HAP-1 (cell line): ENCODE results near the gene NDUFC1.
"Not testable (repeated sequence)": the region's sequence is repeated elsewhere in the genome, so short reads cannot be mapped to it uniquely, and the experiment has no call there.

ENCODE experiments used
- DNase-seq, 2 experiments: peaks; one replicate each; pipeline ENCODE4 v3.0.0-alpha.2; 2016 to 2020; ENCODE audit warnings: low spot score in 2 of 2
- H3K27me3 ChIP-seq: fragments of 250-450 bp; sonication (Bioruptor Pico); 2 replicates; pipeline ENCODE4 v1.5.1; 2020; ENCODE audit warnings: low read depth, mild to moderate bottlenecking, moderate library complexity
- H3K36me3 ChIP-seq: fragments of 250-450 bp; sonication (Bioruptor Pico); replicated peaks from 2 replicates; pipeline ENCODE4 v1.5.1; 2020; ENCODE audit warnings: mild to moderate bottlenecking
- H3K4me1 ChIP-seq: fragments of 250-450 bp; sonication (Bioruptor Pico); 2 replicates; pipeline ENCODE4 v1.5.1; 2020; ENCODE audit warnings: mild to moderate bottlenecking
- H3K4me3 ChIP-seq: fragments of 250-450 bp; sonication (Bioruptor Pico); 2 replicates; pipeline ENCODE4 v1.5.1; 2020; ENCODE audit warnings: mild to moderate bottlenecking, moderate library complexity
- H3K9me3 ChIP-seq: fragments of 250-450 bp; sonication (Bioruptor Pico); 2 replicates; pipeline ENCODE4 v1.5.1; 2020; ENCODE audit warnings: mild to moderate bottlenecking, moderate library complexity
- in situ Hi-C: fragments of 300-500 bp; cut with MboI; formaldehyde crosslinking; loops from 3 replicates; pipeline ENCODE4 v1.14.3; 2020; ENCODE audit warnings: low sequenced_read_pairs, inconsistent platforms, mixed read lengths

NDUFC1 gene

DNA sequence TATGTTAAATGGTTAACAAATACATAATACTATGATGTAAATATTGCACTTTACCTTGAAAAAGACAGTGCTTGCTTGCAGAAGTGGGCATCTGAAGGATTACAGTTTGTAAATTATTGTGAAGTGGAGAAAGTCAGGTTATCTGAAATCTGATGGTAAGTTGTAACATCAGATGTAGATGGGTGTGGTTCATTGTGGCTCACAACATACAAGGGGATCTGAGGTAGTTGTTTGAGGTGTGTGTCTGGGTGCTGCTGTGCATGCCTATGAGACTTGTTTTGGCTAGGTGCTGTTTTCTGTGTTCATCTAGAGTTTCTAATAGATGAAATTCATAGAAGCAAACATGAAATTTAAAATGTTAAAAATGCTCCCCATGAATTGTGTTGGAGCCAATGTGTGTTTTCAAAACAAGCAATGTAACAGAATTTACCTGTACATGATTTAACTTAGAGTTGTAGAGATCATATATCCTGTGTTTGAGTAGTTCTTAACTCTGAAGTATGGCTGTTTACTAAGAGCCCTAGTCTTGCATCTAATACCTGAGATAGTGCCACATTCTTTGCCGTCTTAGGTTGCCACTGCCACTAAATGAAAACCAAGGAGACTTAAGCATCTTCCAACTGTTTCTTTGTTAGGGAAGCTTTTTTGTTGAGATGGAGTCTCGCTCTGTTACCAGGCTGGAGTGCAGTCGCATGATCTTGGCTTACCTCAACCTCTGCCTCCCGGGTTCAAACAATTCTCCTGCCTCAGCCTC is 11.9 kb upstream of the NDUFC1 start:
- peaks cover 27% of the 10 kb centered on the region for H3K4me1 ChIP-seq
- in situ Hi-C loops, result no loop called here
- H3K9me3 ChIP-seq, result 0 out of 2 replicates have a peak, but pooled peaks cover 3% of the 10 kb centered on the region
- H3K27me3 ChIP-seq, result no peaks in the 10 kb centered on the region
- H3K4me3 ChIP-seq, result no peak overlapping the region
- DNase-seq, result no peak
- no peaks in the 10 kb centered on the region; the same call in 1 of the 2 replicates for H3K36me3 ChIP-seq

DNA sequence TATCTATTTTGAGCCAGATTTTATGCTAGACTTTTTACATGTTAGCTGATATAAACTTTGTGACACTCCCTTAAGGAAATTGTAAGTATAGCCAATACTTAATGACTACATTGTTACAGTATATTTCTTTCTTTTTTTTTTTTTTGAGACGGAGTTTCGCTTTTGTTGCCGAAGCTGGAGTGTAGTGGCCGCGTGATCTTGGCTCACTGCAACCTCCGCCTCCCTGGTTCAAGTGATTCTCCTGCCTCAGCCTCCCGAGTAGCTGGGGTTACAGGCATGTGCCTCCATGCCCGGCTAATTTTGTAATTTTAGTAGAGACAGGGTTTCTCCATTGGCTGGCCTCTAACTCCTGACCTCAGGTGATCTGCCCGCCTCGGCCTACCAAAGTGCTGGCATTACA is 11.1 kb upstream of the NDUFC1 start:
- H3K36me3 ChIP-seq, H3K9me3 ChIP-seq, DNase-seq, H3K27me3 ChIP-seq, H3K4me3 ChIP-seq, in situ Hi-C loops: not testable (repeated sequence)
- H3K4me1 ChIP-seq, result peaks cover 27% of the 10 kb centered on the region

DNA sequence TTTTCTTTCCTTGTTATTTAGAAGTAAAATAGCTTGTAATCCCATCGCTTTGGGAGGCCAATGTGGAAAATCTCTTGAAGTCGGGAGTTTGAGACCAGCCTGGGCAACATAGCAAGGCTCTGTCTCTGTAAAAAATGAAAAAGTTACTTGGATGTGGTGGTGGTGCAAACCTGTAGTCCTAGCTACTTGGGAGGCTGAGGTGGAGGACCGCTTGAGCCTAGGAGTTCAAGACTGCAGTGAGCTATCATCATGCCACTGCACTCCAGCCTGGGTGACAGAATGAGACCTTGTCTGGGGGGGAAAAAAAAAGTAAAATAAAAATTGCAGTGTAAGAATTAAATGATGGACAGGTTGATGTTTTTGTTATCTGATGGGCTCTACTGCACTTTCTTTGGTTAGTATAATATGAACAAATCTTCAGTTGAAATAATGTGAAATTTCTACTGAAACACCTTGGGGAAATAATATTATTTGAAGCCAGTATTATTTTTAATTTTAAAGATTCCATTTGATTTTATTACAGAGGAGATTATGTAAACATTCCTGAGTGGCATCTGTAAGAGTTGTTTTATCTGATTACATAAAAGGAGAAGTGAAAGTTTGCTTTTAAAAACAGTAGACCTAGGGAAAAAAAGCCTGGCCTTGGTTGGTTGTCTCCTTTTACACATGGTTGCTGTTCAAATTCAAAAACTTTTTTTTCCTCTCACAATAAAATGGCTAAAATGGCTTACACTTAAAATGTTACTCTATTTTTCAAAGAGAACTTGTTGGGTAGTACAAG is 10.5 kb upstream of the NDUFC1 start:
- in situ Hi-C loops, result no loop called here
- Histone ChIP-seq H3K4me3 (no peak overlapping the region), H3K9me3 (0 out of 2 replicates have a peak, but pooled peaks cover 3% of the 10 kb centered on the region), H3K4me1 (peaks cover 22% of the 10 kb centered on the region), H3K27me3 (no peaks in the 10 kb centered on the region), H3K36me3 (peaks cover 9% of the 10 kb centered on the region)
- DNase-seq, result no peak

DNA sequence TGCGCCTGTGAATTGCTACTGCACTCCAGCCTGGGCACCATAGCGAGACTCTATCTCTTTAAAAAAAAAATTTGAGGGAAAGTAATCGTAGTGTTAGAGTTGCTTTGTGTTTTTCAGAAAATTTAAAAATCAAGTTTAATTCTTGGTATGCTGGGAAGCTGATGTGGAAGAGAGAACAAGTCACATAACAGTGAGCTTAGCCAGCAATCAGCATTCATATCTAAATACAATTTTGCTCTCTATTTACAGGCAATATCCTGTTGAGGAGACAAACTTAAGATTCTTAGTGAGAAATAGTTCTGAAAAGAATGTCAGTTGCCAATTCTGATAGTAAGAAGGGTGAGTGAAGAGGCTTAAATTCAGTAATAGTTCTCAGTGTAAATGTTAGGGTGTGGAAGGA is 9.6 kb upstream of the NDUFC1 start:
- Histone ChIP-seq H3K9me3 (0 out of 2 replicates have a peak, but pooled peaks cover 2% of the 10 kb centered on the region), H3K4me1 (peaks cover 18% of the 10 kb centered on the region), H3K36me3 (peaks cover 18% of the 10 kb centered on the region), H3K27me3 (no peaks in the 10 kb centered on the region), H3K4me3 (no peak overlapping the region)
- in situ Hi-C loops, result no loop called here
- DNase-seq, result no peak

DNA sequence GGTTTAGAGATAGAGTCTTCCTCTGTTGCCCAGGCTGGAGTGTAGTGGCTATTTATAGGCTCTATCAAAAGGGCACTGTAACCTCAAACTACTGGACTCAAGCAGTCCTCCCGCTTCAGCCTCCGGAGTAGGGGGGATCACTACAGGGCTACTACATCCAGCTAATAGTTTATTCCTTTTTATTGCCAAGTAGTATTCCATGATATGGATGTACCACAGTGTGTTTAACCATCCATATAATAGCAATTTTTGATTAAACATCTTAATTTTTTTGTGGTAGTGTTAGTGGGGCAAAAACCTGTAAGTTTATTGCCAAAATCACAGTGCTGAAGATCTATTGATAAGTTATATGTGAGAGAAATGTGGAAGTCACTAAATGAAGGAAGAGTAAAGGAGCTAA is 2.6 kb upstream of the NDUFC1 start:
- Histone ChIP-seq H3K9me3 (no peaks in the 10 kb centered on the region), H3K4me3 (no peak overlapping the region), H3K27me3 (no peaks in the 10 kb centered on the region), H3K36me3 (peaks cover 59% of the 10 kb centered on the region), H3K4me1 (peaks cover 13% of the 10 kb centered on the region; the same call in 1 of the 2 replicates)
- DNase-seq, result no peak
- in situ Hi-C loops, result no loop called here

DNA sequence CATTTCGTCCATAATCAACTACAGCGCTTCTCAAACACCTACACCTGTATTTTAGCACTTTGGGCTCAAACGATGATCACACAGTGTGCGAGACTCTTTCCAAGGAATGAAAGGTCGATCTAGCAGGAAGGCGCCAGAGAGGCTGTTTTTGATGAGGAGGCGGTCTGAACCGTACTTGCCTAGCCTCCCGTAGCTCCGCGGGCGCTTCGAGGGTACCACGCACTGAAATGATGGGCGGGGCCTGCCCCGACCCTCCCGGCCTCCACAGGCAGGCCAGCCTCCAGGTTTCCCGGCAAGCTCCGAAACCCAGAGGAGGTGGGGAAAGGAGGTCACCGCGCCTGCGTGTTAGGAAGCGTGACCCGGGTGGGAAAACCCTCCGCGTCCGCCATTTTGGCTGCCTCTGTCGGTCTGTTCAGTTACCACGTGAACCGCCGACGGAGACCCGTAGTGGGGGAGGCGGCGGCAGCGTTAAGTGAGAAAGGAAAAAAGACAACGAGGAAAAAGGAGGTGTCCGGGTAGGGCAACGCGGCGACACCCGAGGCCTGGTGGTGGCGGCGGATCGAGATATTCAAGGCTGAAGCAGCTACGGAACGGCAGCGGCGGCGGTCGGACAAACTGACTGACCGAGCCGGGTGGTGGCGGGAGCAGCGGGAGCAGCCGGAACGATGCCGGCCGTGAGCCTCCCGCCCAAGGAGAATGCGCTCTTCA is 1.0 kb downstream of the NDUFC1 start, which contains the start of gene NAA15:
Gene NAA15, plus strand, starts transcription at position 393 of the 708 bp plus-strand sequence. Its CDS starts 273 bp downstream, at position 666.
- peak; percentile 99 for DNase-seq

DNA sequence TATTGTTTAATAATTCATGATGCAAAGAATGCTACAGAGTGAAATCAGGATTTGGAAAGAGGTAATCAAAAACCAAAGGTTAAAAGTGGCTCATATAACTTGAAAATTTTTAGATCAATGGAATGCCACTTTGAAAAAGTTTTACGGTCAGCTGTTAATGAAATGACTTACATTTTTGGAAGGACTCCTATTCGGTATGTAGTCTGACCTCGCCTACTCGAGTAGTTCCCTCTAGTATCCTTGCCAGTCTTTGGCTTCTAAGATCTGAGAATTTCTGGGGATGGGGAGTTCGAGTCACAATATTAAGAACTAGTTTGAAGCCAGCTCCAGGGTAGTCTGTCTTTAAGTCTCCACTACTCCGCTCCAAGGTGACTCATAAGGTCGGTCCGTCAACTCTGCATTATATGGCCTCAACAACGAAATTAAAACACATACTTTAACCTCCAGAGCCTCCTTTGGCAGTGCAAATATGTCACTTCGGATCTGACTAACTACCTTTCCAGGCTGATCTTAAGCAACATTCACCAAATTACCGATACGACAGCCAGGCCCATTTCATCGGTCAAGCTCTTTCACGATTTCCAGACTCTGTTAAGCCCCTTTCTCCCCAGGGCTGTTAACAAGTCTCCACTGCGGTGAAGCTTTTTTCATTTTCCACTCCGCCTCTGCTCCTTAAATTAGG is 1.7 kb downstream of the NDUFC1 start:
- Histone ChIP-seq H3K36me3 (peaks cover 32% of the 10 kb centered on the region), H3K27me3 (no peaks in the 10 kb centered on the region), H3K4me1 (peaks cover 33% of the 10 kb centered on the region), H3K9me3 (no peaks in the 10 kb centered on the region), H3K4me3 (peak overlapping the region; percentile 92)
- in situ Hi-C loops, result no loop called here
- no peak for DNase-seq

More for the DNA sequence above, 1.0 kb downstream of the NDUFC1 start, which contains the start of gene NAA15:
- H3K9me3 ChIP-seq, result no peaks in the 10 kb centered on the region
- in situ Hi-C loops, result no loop called here
- peak within 1 kb of the TSS; percentile 92 for H3K4me3 ChIP-seq
- peaks cover 37% of the 10 kb centered on the region for H3K36me3 ChIP-seq
- no peaks in the 10 kb centered on the region for H3K27me3 ChIP-seq
- H3K4me1 ChIP-seq, result peaks cover 28% of the 10 kb centered on the region

DNA sequence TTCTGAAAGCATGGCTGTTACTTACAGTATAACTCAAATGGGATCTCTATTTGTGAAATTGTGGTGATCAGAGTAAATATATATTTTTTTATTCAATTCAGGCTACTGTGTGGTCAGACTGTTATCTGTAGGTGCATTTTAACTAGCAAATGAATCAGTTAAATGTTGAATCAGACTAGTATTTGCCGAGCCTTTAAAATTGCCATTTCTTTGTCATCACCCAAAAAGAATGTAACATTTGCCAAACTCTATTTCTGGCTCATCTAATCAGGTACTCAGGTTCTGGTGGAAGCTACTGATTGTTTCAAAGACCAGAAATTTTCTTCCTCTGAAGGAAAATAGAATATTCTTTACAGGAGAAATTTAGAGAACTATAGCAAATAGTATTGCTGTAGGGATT is 2.7 kb downstream of the NDUFC1 start:
- Histone ChIP-seq H3K36me3 (peaks cover 31% of the 10 kb centered on the region), H3K9me3 (no peaks in the 10 kb centered on the region), H3K4me3 (peak overlapping the region; percentile 92), H3K4me1 (peaks cover 33% of the 10 kb centered on the region), H3K27me3 (no peaks in the 10 kb centered on the region)
- no peak for DNase-seq
- in situ Hi-C loops, result no loop called here

DNA sequence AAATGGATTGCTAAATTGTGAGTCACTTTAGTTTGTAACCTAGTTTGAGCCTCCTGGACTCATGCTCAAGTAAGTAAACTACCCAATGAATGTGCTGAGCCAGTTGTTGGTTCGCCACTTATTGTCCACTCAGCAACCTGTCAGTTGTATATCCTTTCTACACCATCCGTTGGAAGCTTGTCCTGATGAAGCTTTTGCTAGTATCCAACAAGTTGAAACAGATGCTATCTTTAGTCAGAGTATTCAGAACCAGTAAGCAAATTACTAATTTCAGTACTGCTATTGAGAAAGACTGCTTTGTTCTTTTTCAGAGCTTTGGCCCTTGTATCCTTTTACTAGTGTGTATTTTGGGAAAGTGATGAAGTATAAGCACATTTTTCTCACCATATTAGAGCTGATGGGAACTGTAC is 5.3 kb downstream of the NDUFC1 start:
- in situ Hi-C loops, result no loop called here
- no peak overlapping the region for H3K4me3 ChIP-seq
- peaks cover 34% of the 10 kb centered on the region for H3K36me3 ChIP-seq
- no peak for DNase-seq
- H3K4me1 ChIP-seq, result peaks cover 25% of the 10 kb centered on the region
- H3K27me3 ChIP-seq, result no peaks in the 10 kb centered on the region
- no peaks in the 10 kb centered on the region for H3K9me3 ChIP-seq

DNA sequence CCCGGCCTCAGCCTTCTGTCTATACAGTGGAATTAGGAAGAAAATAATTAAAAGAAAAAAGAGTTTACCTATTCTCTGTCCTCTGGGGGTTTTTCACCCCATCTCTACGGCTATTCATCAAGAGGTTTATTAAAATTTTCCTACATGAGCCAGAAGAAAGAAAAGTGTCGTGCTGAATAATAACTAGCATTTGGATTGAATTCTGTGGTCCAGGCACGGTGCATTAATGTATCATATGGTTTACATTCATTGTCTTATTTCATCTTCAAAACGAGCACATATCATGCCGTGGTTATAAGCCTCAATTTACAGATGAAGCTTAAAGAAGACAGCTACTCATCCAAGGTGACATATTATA is 6.4 kb downstream of the NDUFC1 start:
- Histone ChIP-seq H3K4me1 (peaks cover 25% of the 10 kb centered on the region), H3K4me3 (peak overlapping the region; percentile 74), H3K36me3 (peaks cover 37% of the 10 kb centered on the region), H3K27me3 (no peaks in the 10 kb centered on the region), H3K9me3 (no peaks in the 10 kb centered on the region)
- in situ Hi-C loops, result no loop called here
- DNase-seq, result no peak

DNA sequence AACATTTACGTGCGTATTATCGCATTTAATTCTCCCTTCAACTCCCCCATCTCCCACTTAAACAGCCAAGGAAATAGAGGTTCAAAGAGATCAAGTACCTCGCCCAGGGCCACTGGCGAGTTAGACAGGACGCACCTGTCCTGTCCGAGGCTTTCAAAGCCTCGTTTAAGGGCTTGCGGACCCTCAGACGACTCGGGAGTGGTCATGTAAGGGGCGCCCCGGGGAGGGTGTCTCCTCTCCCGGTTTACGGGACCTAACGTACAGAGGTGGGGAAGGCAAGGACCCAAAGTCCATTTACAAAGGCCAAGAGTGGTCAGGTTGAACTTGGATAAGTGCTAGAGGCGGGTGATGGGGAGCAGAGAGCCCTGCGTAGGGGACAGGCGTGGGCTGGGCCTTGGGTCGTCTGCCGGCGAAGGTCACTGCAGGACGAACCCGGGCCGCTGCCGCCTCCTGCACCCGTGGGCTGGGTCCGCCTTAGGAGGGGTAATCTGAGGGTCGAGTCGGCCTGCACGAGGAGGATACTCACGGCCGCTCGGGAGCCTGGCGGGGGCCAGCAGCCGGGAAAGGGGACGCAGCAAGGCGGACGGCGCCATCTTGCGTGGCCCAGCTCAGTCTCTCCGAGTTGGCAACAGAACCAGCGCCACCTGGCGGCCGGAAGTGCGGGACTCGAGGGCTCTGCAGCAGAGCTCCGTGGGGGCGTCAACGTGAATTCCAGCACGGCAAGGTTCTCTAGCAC is 6.9 kb downstream of the NDUFC1 start:
- Histone ChIP-seq H3K4me3 (peak overlapping the region; percentile 74), H3K9me3 (no peaks in the 10 kb centered on the region), H3K27me3 (no peaks in the 10 kb centered on the region), H3K36me3 (peaks cover 37% of the 10 kb centered on the region), H3K4me1 (peaks cover 25% of the 10 kb centered on the region)
- in situ Hi-C loops, result no loop called here
- peak; percentile 82 to 99 for DNase-seq

DNA sequence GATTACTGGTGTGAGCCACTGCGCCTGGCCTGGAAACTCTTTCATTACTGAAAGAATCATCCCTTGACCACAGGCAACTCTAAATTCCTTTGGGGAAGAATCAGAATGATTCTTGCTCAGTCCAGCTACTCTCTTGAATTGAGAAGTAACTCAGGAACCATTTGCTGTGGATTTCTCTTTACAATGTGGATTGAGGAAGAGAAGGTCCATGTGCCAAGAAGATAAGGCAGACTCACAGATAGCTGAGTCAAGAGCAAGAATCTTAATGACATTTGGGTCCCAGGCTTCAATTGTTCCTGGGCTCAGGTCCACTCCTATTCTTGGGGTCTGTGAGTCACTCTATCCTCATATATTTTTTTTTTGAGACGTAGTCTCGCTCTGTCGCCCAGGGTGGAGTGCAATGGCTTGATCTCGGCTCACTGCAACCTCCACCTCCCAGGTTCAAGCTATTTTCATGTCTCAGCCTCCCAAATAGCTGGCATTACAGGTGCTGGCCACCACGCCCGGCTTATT is 16.0 kb downstream of the NDUFC1 start:
- Histone ChIP-seq H3K9me3 (peaks cover 2% of the 10 kb centered on the region; the same call in 1 of the 2 replicates), H3K4me1 (no peaks in the 10 kb centered on the region)
- in situ Hi-C loops, result no loop called here

More for the DNA sequence above, 16.0 kb downstream of the NDUFC1 start:
- no peak for DNase-seq
- Histone ChIP-seq H3K27me3 (no peaks in the 10 kb centered on the region), H3K36me3 (peaks cover 16% of the 10 kb centered on the region), H3K4me3 (no peak overlapping the region)
